ENCODE results near the gene MRPL18. TPM values are rescaled to one million over a fixed set of nuclear protein-coding genes. Genes with fewer than 3 reads are reported as not detected.

Gene MRPL18
- total and polyA plus RNA-seq, 2 donors (not counting 3 experiments of a cell fraction or from before 2014, with no cell fraction given), result 55.4 to 70.7 TPM

DNA sequence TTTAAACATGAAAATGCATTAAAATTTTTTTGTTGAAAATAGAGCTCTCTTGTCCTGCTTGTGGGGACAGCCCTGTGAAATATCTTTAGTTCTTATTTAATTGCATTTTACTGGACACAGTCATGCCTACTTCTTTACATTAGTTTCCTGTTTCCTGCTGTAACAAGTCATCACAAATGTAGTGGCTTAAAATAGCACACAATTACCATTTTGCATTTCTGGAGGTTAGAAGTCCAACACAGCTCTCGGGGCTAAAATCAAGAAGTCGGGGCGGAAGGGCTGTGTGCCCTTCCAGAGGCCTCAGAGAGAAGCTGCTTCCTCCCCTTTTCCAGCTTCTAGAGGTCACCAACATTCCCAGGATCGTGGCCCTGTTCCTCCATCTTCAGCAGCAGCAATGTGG is 39.3 kb downstream of the MRPL18 start:
- no peaks in the 10 kb centered on the region for H3K27me3 ChIP-seq (ENCODE audit: control insufficient read depth in 2 of 2, insufficient read depth in 2 of 2, low read length in 2 of 2)
- no peak overlapping the region for H3K9ac ChIP-seq (replicated peaks; ENCODE audit: extremely low read depth, insufficient read depth, low read length)
- no peak for FAIRE-seq
- H3K4me3 ChIP-seq (replicated peaks in 1 of 3; ENCODE audit: insufficient read depth in 1 of 3, low read depth in 1 of 3, low read length in 3 of 3), result no peak overlapping the region
- DNase-seq (ENCODE audit: low read depth, low spot score), result no peak
- no peak overlapping the region for H3K4me2 ChIP-seq (ENCODE audit: insufficient read depth, low read length)
- intact Hi-C loops (cut with micrococcal nuclease) (loop anchor here (1.0 kb wide), 1 partner anchor 39 kb away; the partner anchor contains the start of gene MRPL18), dilution Hi-C loops (cut with MboI; ENCODE audit: extremely low pct_ligation_motif_present, low sequenced_read_pairs) (no loop called here)
- H3K79me2 ChIP-seq (ENCODE audit: control insufficient read depth, insufficient read depth, low read length), result no peaks in the 10 kb centered on the region
- BruUV-seq (replicated peaks), result no TSS peak
- no peak for TF ChIP-seq POLR2A (IDR thresholded peaks at IDR 0.05; ENCODE audit: low read depth, low read length)
- no peak for TF ChIP-seq GATA2 (IDR thresholded peaks at IDR 0.05; ENCODE audit: insufficient read depth, insufficient read length, low read depth, low read length)
- no peak for TF ChIP-seq POLR2AphosphoS5 (IDR thresholded peaks at IDR 0.05; ENCODE audit: insufficient read depth, low read depth, low read length)
- no peak for TF ChIP-seq FOS (IDR thresholded peaks at IDR 0.05; ENCODE audit: borderline replicate concordance, insufficient read depth, low read length)
- TF ChIP-seq MYC (IDR thresholded peaks at IDR 0.05; ENCODE audit: low read depth, low read length), result no peak
- TF ChIP-seq JUN (IDR thresholded peaks at IDR 0.05; ENCODE audit: borderline replicate concordance, insufficient read depth, insufficient read length, low read depth), result no peak
- no peak for TF ChIP-seq EZH2 (IDR thresholded peaks at IDR 0.05; ENCODE audit: borderline replicate concordance, low read depth, low read length, severe bottlenecking)
- TF ChIP-seq, protein P1, sequence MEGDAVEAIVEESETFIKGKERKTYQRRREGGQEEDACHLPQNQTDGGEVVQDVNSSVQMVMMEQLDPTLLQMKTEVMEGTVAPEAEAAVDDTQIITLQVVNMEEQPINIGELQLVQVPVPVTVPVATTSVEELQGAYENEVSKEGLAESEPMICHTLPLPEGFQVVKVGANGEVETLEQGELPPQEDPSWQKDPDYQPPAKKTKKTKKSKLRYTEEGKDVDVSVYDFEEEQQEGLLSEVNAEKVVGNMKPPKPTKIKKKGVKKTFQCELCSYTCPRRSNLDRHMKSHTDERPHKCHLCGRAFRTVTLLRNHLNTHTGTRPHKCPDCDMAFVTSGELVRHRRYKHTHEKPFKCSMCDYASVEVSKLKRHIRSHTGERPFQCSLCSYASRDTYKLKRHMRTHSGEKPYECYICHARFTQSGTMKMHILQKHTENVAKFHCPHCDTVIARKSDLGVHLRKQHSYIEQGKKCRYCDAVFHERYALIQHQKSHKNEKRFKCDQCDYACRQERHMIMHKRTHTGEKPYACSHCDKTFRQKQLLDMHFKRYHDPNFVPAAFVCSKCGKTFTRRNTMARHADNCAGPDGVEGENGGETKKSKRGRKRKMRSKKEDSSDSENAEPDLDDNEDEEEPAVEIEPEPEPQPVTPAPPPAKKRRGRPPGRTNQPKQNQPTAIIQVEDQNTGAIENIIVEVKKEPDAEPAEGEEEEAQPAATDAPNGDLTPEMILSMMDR (IDR thresholded peaks at IDR 0.05; ENCODE audit: extremely low read depth in 1 of 2, insufficient read depth in 1 of 2, low read depth in 1 of 2, low read length in 2 of 2), result no peak
- TF ChIP-seq, protein P2, sequence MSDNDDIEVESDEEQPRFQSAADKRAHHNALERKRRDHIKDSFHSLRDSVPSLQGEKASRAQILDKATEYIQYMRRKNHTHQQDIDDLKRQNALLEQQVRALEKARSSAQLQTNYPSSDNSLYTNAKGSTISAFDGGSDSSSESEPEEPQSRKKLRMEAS (IDR thresholded peaks at IDR 0.05; ENCODE audit: insufficient read depth, insufficient read length), result no peak
- no peaks in the 10 kb centered on the region for H4K20me1 ChIP-seq (replicated peaks; ENCODE audit: control insufficient read depth, extremely low read depth, insufficient read depth, low read length)
- no peaks in the 10 kb centered on the region for H3K9me3 ChIP-seq (replicated peaks; ENCODE audit: control insufficient read depth, insufficient read depth, low read length)
- H2AFZ ChIP-seq (ENCODE audit: low read depth, low read length), result no peak overlapping the region
- no peak overlapping the region for H3K27ac ChIP-seq (ENCODE audit: insufficient read depth, low read depth, low read length)
- H3K36me3 ChIP-seq (ENCODE audit: control insufficient read depth in 2 of 2, extremely low read depth in 1 of 2, insufficient read depth in 2 of 2, low read length in 2 of 2), result no peaks in the 10 kb centered on the region
- H3K4me1 ChIP-seq (ENCODE audit: control insufficient read depth, extremely low read depth, insufficient read depth, low read length), result peaks cover 5% of the 10 kb centered on the region
- ChIA-PET CTCF (interaction anchor here (1.2 to 1.3 kb wide), 3 partner anchors 18 to 690 kb away, joined by 3 to 4 read pairs (median 3); no protein-coding TSS in a partner anchor), POLR2A (no interaction called here)
- no peaks in the 10 kb centered on the region for H3K9me1 ChIP-seq (replicated peaks; ENCODE audit: control insufficient read depth, extremely low read depth, insufficient read depth, low read length)

Data from endothelial cell of umbilical vein (primary cell).